Stimulated activated effector memory CD8-positive, alpha-beta T cell treated with anti-CD3 and anti-CD28 coated beads, Interleukin-12 subunit alpha, Interleukin-12 subunit beta, amount 100 ng/mL, for 72 hours (primary cell): Measurements from ENCODE around the gene CHST14.

Source experiments
- ATAC-seq: fragments of 150-1000 bp; cut with Tn5 transposase; 2 replicates; pipeline ENCODE4 v1.10.0; 2021
- DNase-seq, 2 donors: peaks; one replicate each; pipeline ENCODE4 v3.0.0; 2021 to 2022; ENCODE audit warnings: low spot score in 2 of 2
- H3K27ac Mint-ChIP-seq: one replicate; pipeline ENCODE4 v1.8.0; 2022; ENCODE audit warnings: mild to moderate bottlenecking, mixed read lengths
- H3K36me3 Mint-ChIP-seq: one replicate; pipeline ENCODE4 v1.8.0; 2022; ENCODE audit warnings: mild to moderate bottlenecking, mixed read lengths
- H3K4me1 Mint-ChIP-seq: one replicate; pipeline ENCODE4 v1.8.0; 2022; ENCODE audit warnings: mixed read lengths
- H3K4me3 Mint-ChIP-seq: one replicate; pipeline ENCODE4 v1.8.0; 2022; ENCODE audit warnings: mild to moderate bottlenecking, mixed read lengths
- H3K9me3 Mint-ChIP-seq: one replicate; pipeline ENCODE4 v1.8.0; 2022; ENCODE audit warnings: mixed read lengths

Gene CHST14

GRCh38 chr15:40487816-40488682 is 17.3 kb downstream of the CHST14 start:
- no peak for DNase-seq
- H3K4me3 Mint-ChIP-seq, result no peak overlapping the region
- H3K27ac Mint-ChIP-seq, result no peak overlapping the region
- H3K4me1 Mint-ChIP-seq, result peaks cover 4% of the 10 kb centered on the region
- H3K36me3 Mint-ChIP-seq, result no peaks in the 10 kb centered on the region
- no peak for ATAC-seq
- no peaks in the 10 kb centered on the region for H3K9me3 Mint-ChIP-seq

DNA sequence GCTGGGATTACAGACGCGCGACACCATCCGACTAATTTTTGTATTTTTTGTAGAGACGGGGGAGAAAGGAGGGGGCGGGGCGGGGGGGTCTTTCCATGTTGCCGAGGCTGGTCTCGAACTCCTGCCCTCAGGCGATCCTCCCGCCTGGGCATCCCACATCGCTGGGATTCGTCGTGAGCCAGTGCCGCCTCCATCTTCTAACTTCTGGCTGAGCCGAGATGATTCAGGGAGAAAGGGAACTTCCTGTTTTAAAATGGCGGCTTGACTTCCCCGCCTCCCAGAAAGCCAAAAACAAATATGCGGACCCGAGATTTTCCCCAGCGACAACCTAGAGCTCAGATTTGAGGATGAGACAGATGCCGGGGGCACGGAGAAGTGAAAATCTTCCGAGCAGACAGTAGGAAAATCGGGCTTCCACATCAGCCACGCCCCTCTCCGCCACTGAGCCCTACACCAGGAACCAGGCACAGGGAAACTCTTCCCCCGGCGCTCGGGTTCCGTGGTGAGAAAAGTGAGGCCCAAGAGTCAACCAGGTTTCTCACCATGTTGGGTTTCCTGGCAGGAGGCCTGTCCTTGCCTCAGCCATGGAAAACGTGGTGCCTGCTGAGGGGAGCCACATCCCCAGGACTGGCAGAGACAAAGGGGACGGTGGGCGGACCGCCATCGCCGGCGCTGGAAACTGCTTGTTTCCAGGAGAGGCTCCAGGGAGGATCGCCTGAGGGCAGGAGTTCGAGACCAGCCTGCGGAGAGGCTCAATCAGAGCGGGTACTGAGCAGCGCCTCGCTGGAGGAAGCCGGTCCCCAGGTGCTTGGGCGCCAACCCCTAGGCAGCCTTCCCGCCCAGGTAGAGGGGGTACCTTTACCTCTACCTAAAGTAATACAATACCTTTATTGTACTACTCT is 18.7 kb downstream of the CHST14 start:
- no peaks in the 10 kb centered on the region for H3K9me3 Mint-ChIP-seq
- ATAC-seq (no peak), DNase-seq (no peak)

DNA sequence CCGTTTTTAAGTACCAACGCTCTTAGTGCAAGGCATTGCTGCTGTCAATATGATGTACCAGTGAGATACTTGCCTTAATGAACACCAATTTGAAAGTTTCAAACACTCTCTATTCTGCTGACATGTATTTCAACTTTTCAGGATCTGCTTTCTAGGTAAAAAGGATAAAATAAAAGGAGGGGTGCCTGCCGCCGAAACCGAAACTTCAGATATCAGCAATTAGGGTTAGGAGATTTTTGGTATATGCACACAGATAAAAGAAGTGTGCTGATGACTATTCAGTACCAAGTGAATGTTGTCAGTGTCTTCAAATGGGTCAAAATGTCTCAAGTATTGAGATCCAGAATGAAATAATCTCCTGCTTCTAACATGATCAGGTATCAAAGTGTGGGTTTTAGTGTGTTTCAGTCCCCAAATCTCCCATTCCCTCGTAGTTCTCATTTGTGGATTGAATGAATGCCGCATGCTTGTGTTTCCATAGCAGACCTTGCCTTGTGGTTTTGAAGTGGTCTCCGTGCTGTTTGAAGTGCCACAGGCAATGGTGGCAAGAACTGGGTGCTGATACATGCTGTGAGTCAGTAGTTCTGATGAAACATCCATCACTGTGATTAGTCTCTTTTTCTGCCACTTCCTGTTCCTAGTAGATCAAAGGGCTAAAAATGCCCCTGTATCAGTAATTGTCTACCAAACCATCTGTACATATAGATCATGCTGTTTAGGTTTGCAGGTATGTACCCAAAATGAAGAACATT is 22.5 kb downstream of the CHST14 start:
- H3K9me3 Mint-ChIP-seq, result no peaks in the 10 kb centered on the region
- H3K4me1 Mint-ChIP-seq, result peaks cover 23% of the 10 kb centered on the region
- DNase-seq (peak in 1 of 2 donors; percentile 72), ATAC-seq (peak; percentile 99)
- H3K36me3 Mint-ChIP-seq, result no peaks in the 10 kb centered on the region
- H3K27ac Mint-ChIP-seq, result peak overlapping the region; percentile 88
- H3K4me3 Mint-ChIP-seq, result peak overlapping the region; percentile 49

More for the DNA sequence above, 18.7 kb downstream of the CHST14 start:
- H3K4me1 Mint-ChIP-seq, result peaks cover 19% of the 10 kb centered on the region
- H3K36me3 Mint-ChIP-seq, result no peaks in the 10 kb centered on the region
- no peak overlapping the region for H3K4me3 Mint-ChIP-seq
- H3K27ac Mint-ChIP-seq, result no peak overlapping the region

DNA sequence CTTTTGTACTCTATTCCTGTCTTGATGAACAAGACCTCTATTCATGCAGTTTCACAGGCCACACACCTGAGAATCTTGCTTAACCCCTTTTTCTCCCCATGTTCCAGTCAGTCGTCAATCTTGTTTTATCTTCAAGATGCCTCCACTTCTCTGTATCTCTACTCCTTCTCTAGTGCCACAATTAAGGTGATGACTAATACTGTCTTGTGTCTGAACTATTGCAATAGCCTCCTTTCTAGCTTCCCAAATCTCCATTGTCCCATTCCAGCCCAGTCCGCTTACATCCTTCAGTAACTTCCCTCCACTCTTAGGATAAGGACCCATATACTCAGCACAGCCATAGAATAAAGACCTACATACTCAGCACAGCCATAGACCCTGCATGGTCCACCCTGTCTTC is 24.7 kb downstream of the CHST14 start:
- Mint-ChIP-seq H3K4me1 (peaks cover 23% of the 10 kb centered on the region), H3K4me3 (no peak overlapping the region), H3K27ac (peak overlapping the region; percentile 0), H3K36me3 (no peaks in the 10 kb centered on the region), H3K9me3 (no peaks in the 10 kb centered on the region)
- DNase-seq (no peak), ATAC-seq (no peak)

DNA sequence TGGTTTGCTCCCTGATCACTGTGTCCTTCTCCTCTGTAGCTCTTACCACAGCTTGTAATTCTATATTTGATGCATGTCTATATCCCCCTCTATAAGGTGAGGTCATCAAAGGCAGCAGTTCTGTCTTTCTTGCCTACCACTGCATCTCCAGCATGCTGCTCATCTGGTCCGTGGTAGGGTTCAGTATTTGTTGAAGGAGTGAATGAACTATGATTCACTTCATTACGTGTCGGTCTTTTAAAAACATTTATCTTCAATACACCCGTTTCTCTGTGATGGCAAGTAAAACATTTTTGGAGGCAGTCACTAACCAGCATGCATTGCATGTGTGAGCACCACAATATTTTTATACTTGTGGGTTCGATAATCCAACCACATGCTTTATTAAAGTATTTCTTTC is 27.6 kb downstream of the CHST14 start:
- no peak for DNase-seq
- Mint-ChIP-seq H3K27ac (no peak overlapping the region), H3K9me3 (no peaks in the 10 kb centered on the region), H3K36me3 (no peaks in the 10 kb centered on the region), H3K4me1 (peaks cover 16% of the 10 kb centered on the region), H3K4me3 (no peak overlapping the region)
- ATAC-seq, result no peak

GRCh38 chr15:40498891-40499290 is 28.1 kb downstream of the CHST14 start:
- H3K36me3 Mint-ChIP-seq, result no peaks in the 10 kb centered on the region
- ATAC-seq, result no peak
- H3K4me1 Mint-ChIP-seq, result peaks cover 11% of the 10 kb centered on the region
- H3K9me3 Mint-ChIP-seq, result no peaks in the 10 kb centered on the region
- DNase-seq, result no peak
- H3K27ac Mint-ChIP-seq, result no peak overlapping the region
- no peak overlapping the region for H3K4me3 Mint-ChIP-seq

- no peaks in the 10 kb centered on the region for H3K9me3 Mint-ChIP-seq
- DNase-seq (no peak), ATAC-seq (no peak)
- H3K27ac Mint-ChIP-seq, result no peak overlapping the region
- no peak overlapping the region for H3K4me3 Mint-ChIP-seq
- no peaks in the 10 kb centered on the region for H3K36me3 Mint-ChIP-seq
- H3K4me1 Mint-ChIP-seq, result peaks cover under 1% of the 10 kb centered on the region
Measured at GRCh38 chr15:40499931-40500330, 29.1 kb downstream of the CHST14 start.

DNA sequence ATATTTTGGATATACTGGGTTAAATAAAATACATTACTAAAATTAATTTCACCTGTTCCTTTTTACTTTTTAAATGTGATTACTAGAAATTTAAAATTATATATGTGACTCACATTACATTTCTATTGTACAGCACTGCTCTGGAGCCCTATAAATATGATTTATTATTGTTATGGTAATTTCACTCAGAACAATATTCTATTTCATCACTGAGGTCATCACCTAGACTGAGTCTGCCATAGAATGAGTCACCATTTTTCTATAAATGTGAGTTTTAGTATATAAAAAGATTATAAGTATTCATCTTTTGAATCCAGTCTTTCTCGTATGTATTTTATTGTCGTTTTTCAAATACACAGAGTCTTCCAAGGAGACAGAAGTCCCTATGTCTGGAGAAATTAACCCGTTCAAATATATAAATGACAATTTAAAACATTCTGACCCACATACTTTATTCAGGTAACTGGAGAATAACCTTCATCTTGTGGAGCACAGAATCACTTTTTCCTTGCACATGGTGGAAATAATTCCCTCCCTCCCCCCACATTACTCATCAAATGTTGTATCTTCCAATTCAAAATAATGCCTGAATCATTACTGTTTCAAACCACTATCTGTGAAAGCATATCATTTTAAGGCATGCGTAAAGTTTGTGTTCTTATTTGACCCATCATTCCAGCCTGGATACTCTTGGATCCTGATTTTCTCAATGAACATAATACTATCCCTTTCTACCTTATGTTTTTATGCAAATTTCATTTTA is 30.0 kb downstream of the CHST14 start:
- Mint-ChIP-seq H3K4me1 (no peaks in the 10 kb centered on the region), H3K27ac (no peak overlapping the region), H3K36me3 (no peaks in the 10 kb centered on the region), H3K9me3 (no peaks in the 10 kb centered on the region), H3K4me3 (no peak overlapping the region)
- ATAC-seq (peak; percentile 65), DNase-seq (no peak)

- DNase-seq, result no peak
Measured at GRCh38 chr15:40501487-40501886, 30.7 kb downstream of the CHST14 start.

GRCh38 chr15:40506964-40507571 is 36.3 kb downstream of the CHST14 start:
- Mint-ChIP-seq H3K4me1 (peaks cover 18% of the 10 kb centered on the region), H3K27ac (no peak overlapping the region), H3K9me3 (no peaks in the 10 kb centered on the region), H3K36me3 (no peaks in the 10 kb centered on the region), H3K4me3 (peak overlapping the region; percentile 50)
- peak; percentile 47 to 74 for DNase-seq
- ATAC-seq, result peak; percentile 89

More at GRCh38 chr15:40501487-40501886, 30.7 kb downstream of the CHST14 start:
- Mint-ChIP-seq H3K4me3 (no peak overlapping the region), H3K4me1 (no peaks in the 10 kb centered on the region), H3K36me3 (no peaks in the 10 kb centered on the region), H3K27ac (no peak overlapping the region), H3K9me3 (no peaks in the 10 kb centered on the region)
- ATAC-seq, result no peak

DNA sequence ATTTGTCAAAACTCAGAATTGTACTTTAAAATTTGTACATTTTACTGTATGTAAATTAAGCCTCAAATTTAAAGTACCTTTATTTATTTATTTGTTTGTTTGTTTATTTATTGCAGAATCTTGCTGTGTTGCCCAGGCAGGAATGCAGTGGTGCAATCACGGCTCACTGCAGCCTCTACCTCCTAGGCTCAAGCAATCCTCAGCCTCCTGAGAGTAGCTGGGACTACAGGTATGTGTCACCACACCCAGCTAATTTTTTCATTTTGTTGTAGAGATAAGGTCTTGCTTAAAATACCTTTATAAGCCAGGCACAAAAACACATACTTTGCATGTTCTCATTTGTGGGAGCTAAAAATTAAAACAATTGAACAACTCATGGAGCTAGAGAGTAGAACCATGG is 37.4 kb downstream of the CHST14 start:
- no peak overlapping the region for H3K4me3 Mint-ChIP-seq
- no peaks in the 10 kb centered on the region for H3K36me3 Mint-ChIP-seq
- H3K27ac Mint-ChIP-seq, result no peak overlapping the region
- H3K4me1 Mint-ChIP-seq, result peaks cover 23% of the 10 kb centered on the region
- ATAC-seq, result no peak
- DNase-seq, result no peak
- H3K9me3 Mint-ChIP-seq, result no peaks in the 10 kb centered on the region

- DNase-seq, result no peak
- ATAC-seq, result no peak
- Mint-ChIP-seq H3K27ac (no peak overlapping the region), H3K9me3 (no peaks in the 10 kb centered on the region), H3K4me1 (peaks cover 23% of the 10 kb centered on the region), H3K4me3 (peak overlapping the region; percentile 72), H3K36me3 (no peaks in the 10 kb centered on the region)
Measured at GRCh38 chr15:40510201-40510600, 39.4 kb downstream of the CHST14 start.

DNA sequence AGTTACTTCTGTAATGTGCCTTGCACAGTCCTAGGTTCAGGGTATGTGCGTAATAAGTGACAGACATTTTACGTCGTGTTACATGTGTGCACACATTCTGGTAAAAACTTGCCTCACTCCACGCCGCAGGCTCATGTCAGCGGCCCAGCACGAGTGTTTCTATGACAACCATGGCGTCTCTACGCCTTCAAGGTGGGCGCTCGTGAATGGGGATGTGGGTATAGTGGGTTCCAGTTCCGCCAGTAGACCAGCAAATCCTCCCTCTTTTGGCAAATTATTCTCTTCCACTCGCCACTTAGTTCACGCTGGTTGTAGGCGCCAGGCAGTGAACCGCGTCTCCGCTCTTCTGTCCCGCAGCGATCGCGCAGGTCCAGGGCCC is 40.3 kb downstream of the CHST14 start:
- no peaks in the 10 kb centered on the region for H3K36me3 Mint-ChIP-seq
- peak overlapping the region; percentile 72 for H3K4me3 Mint-ChIP-seq
- no peak overlapping the region for H3K27ac Mint-ChIP-seq
- DNase-seq (no peak), ATAC-seq (peak; percentile 56)
- peaks cover 23% of the 10 kb centered on the region for H3K4me1 Mint-ChIP-seq
- no peaks in the 10 kb centered on the region for H3K9me3 Mint-ChIP-seq

DNA sequence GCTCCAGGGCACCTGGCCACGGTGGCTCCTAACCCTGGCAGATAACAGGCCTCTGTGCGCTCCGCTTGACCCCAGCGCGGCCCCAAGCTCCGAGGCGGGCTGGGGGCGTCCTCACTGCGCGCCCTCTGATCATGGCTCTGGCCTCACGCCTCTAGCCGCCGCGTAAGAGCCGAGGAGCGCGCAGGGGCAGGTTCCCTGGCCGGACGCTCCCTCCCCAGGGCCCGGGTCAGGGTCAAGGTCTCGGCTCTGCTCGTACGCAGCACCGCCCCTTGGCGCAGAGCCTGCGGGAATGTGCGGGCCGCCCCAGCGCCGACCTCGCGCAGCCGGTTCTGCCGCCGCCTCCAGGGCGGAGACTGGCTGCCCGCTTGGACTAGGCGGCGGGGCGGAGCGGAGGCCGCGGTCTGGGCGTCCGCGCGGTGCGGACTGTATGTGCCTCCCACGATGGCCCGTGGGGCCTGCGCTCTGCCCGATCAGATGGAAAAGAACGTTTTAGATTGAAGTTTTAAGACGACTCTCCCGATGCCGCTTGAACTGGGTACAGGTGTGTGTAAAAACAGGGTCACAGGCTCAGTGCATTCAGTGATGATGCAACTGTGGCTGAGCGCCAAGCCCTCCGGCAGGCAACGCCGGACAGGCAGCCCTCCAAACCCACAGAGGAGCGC is 40.8 kb downstream of the CHST14 start:
- Mint-ChIP-seq H3K27ac (no peak overlapping the region), H3K9me3 (no peaks in the 10 kb centered on the region), H3K4me3 (peak overlapping the region; percentile 72), H3K36me3 (no peaks in the 10 kb centered on the region), H3K4me1 (peaks cover 22% of the 10 kb centered on the region)
- peak; percentile 62 for ATAC-seq
- DNase-seq, result peak; percentile 10 to 58
